Measurements from ENCODE around the gene MYRIP.

Gene MYRIP

GRCh38 chr3:39978308-39978707 lies 168.9 kb downstream of the MYRIP start:
- Histone ChIP-seq H3K4me3 (ENCODE audit: low read depth in 1 of 2, low read length in 2 of 2) (no peak overlapping the region), H3K27me3 (ENCODE audit: control insufficient read depth in 1 of 2, insufficient read depth in 2 of 2, low read length in 2 of 2) (no peaks in the 10 kb centered on the region), H3K36me3 (ENCODE audit: control insufficient read depth in 1 of 2, insufficient read depth in 2 of 2, low read length in 2 of 2) (no peaks in the 10 kb centered on the region), H3K9me3 (ENCODE audit: control insufficient read depth in 1 of 2, low read length in 2 of 2) (no peaks in the 10 kb centered on the region), H3K4me1 (ENCODE audit: control insufficient read depth in 1 of 2, insufficient read depth in 2 of 2, low read length in 2 of 2) (no peaks in the 10 kb centered on the region), H3K9ac (ENCODE audit: low read depth in 1 of 2, low read length in 2 of 2) (no peak overlapping the region), H3K27ac (ENCODE audit: low read depth, low read length) (no peak overlapping the region)

- H3K9me3 ChIP-seq (ENCODE audit: control insufficient read depth in 1 of 2, low read length in 2 of 2) = no peaks in the 10 kb centered on the region
- no peaks in the 10 kb centered on the region for H3K27me3 ChIP-seq (ENCODE audit: control insufficient read depth in 1 of 2, insufficient read depth in 2 of 2, low read length in 2 of 2)
- H3K9ac ChIP-seq (ENCODE audit: low read depth in 1 of 2, low read length in 2 of 2) = no peak overlapping the region
- no peaks in the 10 kb centered on the region for H3K36me3 ChIP-seq (ENCODE audit: control insufficient read depth in 1 of 2, insufficient read depth in 2 of 2, low read length in 2 of 2)
- H3K27ac ChIP-seq (ENCODE audit: low read depth, low read length) = no peak overlapping the region
- H3K4me3 ChIP-seq (ENCODE audit: low read depth in 1 of 2, low read length in 2 of 2) = no peak overlapping the region
- H3K4me1 ChIP-seq (ENCODE audit: control insufficient read depth in 1 of 2, insufficient read depth in 2 of 2, low read length in 2 of 2) = no peaks in the 10 kb centered on the region
These were observed 170.6 kb downstream of the MYRIP start for GRCh38 chr3:39980058-39980457.

- H3K9me3 ChIP-seq (ENCODE audit: control insufficient read depth in 1 of 2, low read length in 2 of 2) = no peaks in the 10 kb centered on the region
- no peak overlapping the region for H3K4me3 ChIP-seq (ENCODE audit: low read depth in 1 of 2, low read length in 2 of 2)
- H3K4me1 ChIP-seq (ENCODE audit: control insufficient read depth in 1 of 2, insufficient read depth in 2 of 2, low read length in 2 of 2) = no peaks in the 10 kb centered on the region
- no peaks in the 10 kb centered on the region for H3K27me3 ChIP-seq (ENCODE audit: control insufficient read depth in 1 of 2, insufficient read depth in 2 of 2, low read length in 2 of 2)
- H3K36me3 ChIP-seq (ENCODE audit: control insufficient read depth in 1 of 2, insufficient read depth in 2 of 2, low read length in 2 of 2) = no peaks in the 10 kb centered on the region
- H3K9ac ChIP-seq (ENCODE audit: low read depth in 1 of 2, low read length in 2 of 2) = no peak overlapping the region
- H3K27ac ChIP-seq (ENCODE audit: low read depth, low read length) = no peak overlapping the region
These were observed 171.4 kb downstream of the MYRIP start for GRCh38 chr3:39980781-39981180.

GRCh38 chr3:39981547-39982184 lies 172.3 kb downstream of the MYRIP start:
- no peaks in the 10 kb centered on the region for H3K27me3 ChIP-seq (ENCODE audit: control insufficient read depth in 1 of 2, insufficient read depth in 2 of 2, low read length in 2 of 2)
- H3K9ac ChIP-seq (ENCODE audit: low read depth in 1 of 2, low read length in 2 of 2) = no peak overlapping the region
- no peaks in the 10 kb centered on the region for H3K9me3 ChIP-seq (ENCODE audit: control insufficient read depth in 1 of 2, low read length in 2 of 2)
- no peak overlapping the region for H3K27ac ChIP-seq (ENCODE audit: low read depth, low read length)
- no peaks in the 10 kb centered on the region for H3K4me1 ChIP-seq (ENCODE audit: control insufficient read depth in 1 of 2, insufficient read depth in 2 of 2, low read length in 2 of 2)
- no peak overlapping the region for H3K4me3 ChIP-seq (ENCODE audit: low read depth in 1 of 2, low read length in 2 of 2)
- no peaks in the 10 kb centered on the region for H3K36me3 ChIP-seq (ENCODE audit: control insufficient read depth in 1 of 2, insufficient read depth in 2 of 2, low read length in 2 of 2)

- H3K27me3 ChIP-seq (ENCODE audit: control insufficient read depth in 1 of 2, insufficient read depth in 2 of 2, low read length in 2 of 2) = no peaks in the 10 kb centered on the region
- H3K36me3 ChIP-seq (ENCODE audit: control insufficient read depth in 1 of 2, insufficient read depth in 2 of 2, low read length in 2 of 2) = no peaks in the 10 kb centered on the region
- H3K4me3 ChIP-seq (ENCODE audit: low read depth in 1 of 2, low read length in 2 of 2) = no peak overlapping the region
- no peaks in the 10 kb centered on the region for H3K9me3 ChIP-seq (ENCODE audit: control insufficient read depth in 1 of 2, low read length in 2 of 2)
- no peaks in the 10 kb centered on the region for H3K4me1 ChIP-seq (ENCODE audit: control insufficient read depth in 1 of 2, insufficient read depth in 2 of 2, low read length in 2 of 2)
- H3K27ac ChIP-seq (ENCODE audit: low read depth, low read length) = no peak overlapping the region
- H3K9ac ChIP-seq (ENCODE audit: low read depth in 1 of 2, low read length in 2 of 2) = no peak overlapping the region
These were observed 173.4 kb downstream of the MYRIP start for GRCh38 chr3:39982665-39983357.

GRCh38 chr3:39989746-39990145 lies 180.3 kb downstream of the MYRIP start:
- Histone ChIP-seq H3K36me3 (ENCODE audit: control insufficient read depth in 1 of 2, insufficient read depth in 2 of 2, low read length in 2 of 2) (no peaks in the 10 kb centered on the region), H3K9ac (ENCODE audit: low read depth in 1 of 2, low read length in 2 of 2) (no peak overlapping the region), H3K9me3 (ENCODE audit: control insufficient read depth in 1 of 2, low read length in 2 of 2) (peaks cover 0 to 4% of the 10 kb centered on the region in 2 donors), H3K4me3 (ENCODE audit: low read depth in 1 of 2, low read length in 2 of 2) (no peak overlapping the region), H3K27ac (ENCODE audit: low read depth, low read length) (no peak overlapping the region), H3K27me3 (ENCODE audit: control insufficient read depth in 1 of 2, insufficient read depth in 2 of 2, low read length in 2 of 2) (no peaks in the 10 kb centered on the region), H3K4me1 (ENCODE audit: control insufficient read depth in 1 of 2, insufficient read depth in 2 of 2, low read length in 2 of 2) (no peaks in the 10 kb centered on the region)

- Histone ChIP-seq H3K4me3 (ENCODE audit: low read depth in 1 of 2, low read length in 2 of 2) (no peak overlapping the region), H3K27me3 (ENCODE audit: control insufficient read depth in 1 of 2, insufficient read depth in 2 of 2, low read length in 2 of 2) (no peaks in the 10 kb centered on the region), H3K9me3 (ENCODE audit: control insufficient read depth in 1 of 2, low read length in 2 of 2) (peaks cover 0 to 4% of the 10 kb centered on the region in 2 donors), H3K9ac (ENCODE audit: low read depth in 1 of 2, low read length in 2 of 2) (no peak overlapping the region), H3K27ac (ENCODE audit: low read depth, low read length) (no peak overlapping the region), H3K36me3 (ENCODE audit: control insufficient read depth in 1 of 2, insufficient read depth in 2 of 2, low read length in 2 of 2) (no peaks in the 10 kb centered on the region), H3K4me1 (ENCODE audit: control insufficient read depth in 1 of 2, insufficient read depth in 2 of 2, low read length in 2 of 2) (no peaks in the 10 kb centered on the region)
These were observed 181.1 kb downstream of the MYRIP start for GRCh38 chr3:39990532-39990931.

- Histone ChIP-seq H3K4me3 (ENCODE audit: low read depth in 1 of 2, low read length in 2 of 2) (no peak overlapping the region), H3K9ac (ENCODE audit: low read depth in 1 of 2, low read length in 2 of 2) (no peak overlapping the region), H3K27ac (ENCODE audit: low read depth, low read length) (no peak overlapping the region), H3K27me3 (ENCODE audit: control insufficient read depth in 1 of 2, insufficient read depth in 2 of 2, low read length in 2 of 2) (no peaks in the 10 kb centered on the region), H3K4me1 (ENCODE audit: control insufficient read depth in 1 of 2, insufficient read depth in 2 of 2, low read length in 2 of 2) (no peaks in the 10 kb centered on the region), H3K9me3 (ENCODE audit: control insufficient read depth in 1 of 2, low read length in 2 of 2) (no peaks in the 10 kb centered on the region), H3K36me3 (ENCODE audit: control insufficient read depth in 1 of 2, insufficient read depth in 2 of 2, low read length in 2 of 2) (no peaks in the 10 kb centered on the region)
These were observed 199.4 kb downstream of the MYRIP start for GRCh38 chr3:40008796-40009195.

- no peak overlapping the region for H3K4me3 ChIP-seq (ENCODE audit: low read depth in 1 of 2, low read length in 2 of 2)
- H3K9ac ChIP-seq (ENCODE audit: low read depth in 1 of 2, low read length in 2 of 2) = no peak overlapping the region
- H3K9me3 ChIP-seq (ENCODE audit: control insufficient read depth in 1 of 2, low read length in 2 of 2) = no peaks in the 10 kb centered on the region
- no peak overlapping the region for H3K27ac ChIP-seq (ENCODE audit: low read depth, low read length)
- no peaks in the 10 kb centered on the region for H3K27me3 ChIP-seq (ENCODE audit: control insufficient read depth in 1 of 2, insufficient read depth in 2 of 2, low read length in 2 of 2)
- no peaks in the 10 kb centered on the region for H3K4me1 ChIP-seq (ENCODE audit: control insufficient read depth in 1 of 2, insufficient read depth in 2 of 2, low read length in 2 of 2)
- H3K36me3 ChIP-seq (ENCODE audit: control insufficient read depth in 1 of 2, insufficient read depth in 2 of 2, low read length in 2 of 2) = no peaks in the 10 kb centered on the region
These were observed 200.6 kb downstream of the MYRIP start for GRCh38 chr3:40009991-40010390.

GRCh38 chr3:40012381-40012780 lies 203.0 kb downstream of the MYRIP start:
- H3K27me3 ChIP-seq (ENCODE audit: control insufficient read depth in 1 of 2, insufficient read depth in 2 of 2, low read length in 2 of 2) = no peaks in the 10 kb centered on the region
- H3K27ac ChIP-seq (ENCODE audit: low read depth, low read length) = no peak overlapping the region
- no peaks in the 10 kb centered on the region for H3K9me3 ChIP-seq (ENCODE audit: control insufficient read depth in 1 of 2, low read length in 2 of 2)
- H3K4me1 ChIP-seq (ENCODE audit: control insufficient read depth in 1 of 2, insufficient read depth in 2 of 2, low read length in 2 of 2) = no peaks in the 10 kb centered on the region
- no peaks in the 10 kb centered on the region for H3K36me3 ChIP-seq (ENCODE audit: control insufficient read depth in 1 of 2, insufficient read depth in 2 of 2, low read length in 2 of 2)
- no peak overlapping the region for H3K4me3 ChIP-seq (ENCODE audit: low read depth in 1 of 2, low read length in 2 of 2)
- no peak overlapping the region for H3K9ac ChIP-seq (ENCODE audit: low read depth in 1 of 2, low read length in 2 of 2)

Data from duodenal mucosa (tissue), 2 donors.